Ishikawa (cell line): ENCODE data around the gene C1orf21.

Experiments
- EP300 ChIP-seq: IDR thresholded peaks from 2 replicates; pipeline ENCODE4 v1.6.1; 2012; ENCODE audit warnings: borderline replicate concordance
- FOXM1 ChIP-seq: IDR thresholded peaks from 2 replicates; pipeline ENCODE4 v1.6.1; 2012; ENCODE audit warnings: low read depth, borderline replicate concordance
- MAX ChIP-seq: IDR thresholded peaks from 2 replicates; pipeline ENCODE4 v1.6.1; 2012
- NFIC ChIP-seq: IDR thresholded peaks from 2 replicates; pipeline ENCODE4 v1.6.1; 2012
- TEAD4 ChIP-seq: IDR thresholded peaks from 2 replicates; pipeline ENCODE4 v1.6.1; 2012

- TF ChIP-seq MAX (no peak), FOXM1 (no peak), NFIC (no peak), EP300 (no peak), TEAD4 (no peak)
Measured at GRCh38 chr1:184552446-184552845, 165.6 kb downstream of the C1orf21 start.
